ENCODE data around the gene EARS2.
"Not testable (repeated sequence)": the region's sequence is repeated elsewhere in the genome, so short reads cannot be mapped to it uniquely, and the experiment has no call there.

The EARS2 gene

GRCh38 chr16:23556881-23557778 is at the start of gene EARS2, which contains the start of gene UBFD1:
TSS of gene EARS2 (minus strand) at chr16:23557350. CDS start at chr16:23557343, 7 bp downstream.
TSS of gene UBFD1 (plus strand) at chr16:23557727. CDS start at chr16:23557743, 16 bp downstream.
- DNase-seq = peak; percentile 99

GRCh38 chr16:23597003-23597756 is 40.0 kb upstream of the EARS2 start:
- DNase-seq = no peak

GRCh38 chr16:23595951-23596720 is 39.0 kb upstream of the EARS2 start, which contains the start of gene NDUFAB1:
TSS of gene NDUFAB1 (minus strand) at chr16:23596316. CDS start at chr16:23596290, 26 bp downstream.
- DNase-seq = peak; percentile 67

GRCh38 chr16:23595246-23595950 is 38.2 kb upstream of the EARS2 start:
- no peak for DNase-seq

- DNase-seq = no peak
Measured at GRCh38 chr16:23594186-23594585, 37.0 kb upstream of the EARS2 start.

GRCh38 chr16:23590181-23590580 is 33.0 kb upstream of the EARS2 start:
- DNase-seq = no peak

GRCh38 chr16:23587726-23588125 is 30.6 kb upstream of the EARS2 start:
- no peak for DNase-seq

- no peak for DNase-seq
Measured at GRCh38 chr16:23584186-23585076, 27.3 kb upstream of the EARS2 start.

- DNase-seq = not testable (repeated sequence)
Measured at GRCh38 chr16:23583271-23583670, 26.1 kb upstream of the EARS2 start.

- no peak for DNase-seq
Measured at GRCh38 chr16:23581764-23582163, 24.6 kb upstream of the EARS2 start.

GRCh38 chr16:23580391-23580790 is 23.2 kb upstream of the EARS2 start:
- DNase-seq = no peak

GRCh38 chr16:23579371-23579770 is 22.2 kb upstream of the EARS2 start:
- DNase-seq = no peak

GRCh38 chr16:23578101-23578830 is 21.1 kb upstream of the EARS2 start:
- no peak for DNase-seq

- no peak for DNase-seq
Measured at GRCh38 chr16:23577493-23577892, 20.3 kb upstream of the EARS2 start.

- DNase-seq = no peak
Measured at GRCh38 chr16:23575834-23576233, 18.7 kb upstream of the EARS2 start.

GRCh38 chr16:23573817-23574216 is 16.7 kb upstream of the EARS2 start:
- DNase-seq = no peak

- no peak for DNase-seq
Measured at GRCh38 chr16:23572394-23572793, 15.2 kb upstream of the EARS2 start.

- DNase-seq = no peak
Measured at GRCh38 chr16:23571895-23572294, 14.7 kb upstream of the EARS2 start.

GRCh38 chr16:23570992-23571632 is 14.0 kb upstream of the EARS2 start:
- no peak for DNase-seq

GRCh38 chr16:23567602-23568001 is 10.5 kb upstream of the EARS2 start:
- no peak for DNase-seq

Measured in amniotic stem cell (primary cell).